GM12878 (cell line): ENCODE results near the gene SLC25A42. TPM values are rescaled to one million over a fixed set of nuclear protein-coding genes. Genes with fewer than 3 reads are reported as not detected.

Experiments used
- BACH1 ChIP-seq: fragments of 450-650 bp; IDR thresholded peaks from 2 replicates; pipeline ENCODE4 v1.6.1; 2017; ENCODE audit warnings: mild to moderate bottlenecking, borderline replicate concordance
- E2F4 ChIP-seq: IDR thresholded peaks from 2 replicates; pipeline ENCODE4 v1.6.1; 2012; ENCODE audit warnings: low read depth, low read length, improper control_type of control experiment
- FOS ChIP-seq: IDR thresholded peaks from 3 replicates; pipeline ENCODE4 v1.6.1; 2011; ENCODE audit warnings: borderline replicate concordance; ENCODE audit not compliant: insufficient read length; ENCODE audit errors: extremely low read depth
- PAX8 ChIP-seq: fragments of 450-650 bp; IDR thresholded peaks from 2 replicates; pipeline ENCODE4 v1.6.1; 2017; ENCODE audit warnings: mild to moderate bottlenecking, moderate library complexity
- ZBTB4 ChIP-seq: fragments of 450-650 bp; formaldehyde crosslinking; IDR thresholded peaks from 2 replicates; pipeline ENCODE4 v1.4.0; 2022; ENCODE audit warnings: mild to moderate bottlenecking, moderate library complexity
- polyA plus RNA-seq, 11 experiments: library from polyadenylated mRNA; depleted of rRNA in 4 of 11; unstranded in 6 of 11; stranded (reverse) in 5 of 11; fragments of >200 nt; fragmentation: Nextera tagmentation in 4 of 11; fragmentation: Illumina TruSeq in 1 of 11; extraction: Ambion mirVana in 4 of 11; extraction: Trizol in 1 of 11; gene quantifications; 1 replicate in 1 of 11; 2 replicates in 10 of 11; pipeline versions ENCODE4 v1.2.1 to v1.2.3, GENCODE V29; 2011 to 2016; ENCODE audit warnings: inconsistent platforms in 2 of 11, missing spikeins in 2 of 11, low read depth in 1 of 11
- total RNA-seq, 4 experiments: library from RNA; depleted of rRNA in 3 of 4; stranded (reverse); fragments of >200 nt in 3 of 4; fragmentation: Illumina TruSeq in 1 of 4; extraction: Trizol in 1 of 4; gene quantifications; 2 replicates each; pipeline versions ENCODE4 v1.2.1 to v1.2.3, GENCODE V29; 2013 to 2021
- TF ChIP-seq, protein P1 (sequence below): fragments of 450-650 bp; IDR thresholded peaks from 2 replicates; pipeline ENCODE4 v1.6.1; 2017; ENCODE audit warnings: mild to moderate bottlenecking

SLC25A42 gene
- total and polyA plus RNA-seq, 10 of the 15 experiments (the other 5 are each of a cell fraction or from before 2014, with no cell fraction given): 0.24 to 19.2 (median 9.6) TPM

- no peak for TF ChIP-seq ZBTB4
- TF ChIP-seq BACH1: no peak
- TF ChIP-seq PAX8: no peak
- TF ChIP-seq, protein P1, sequence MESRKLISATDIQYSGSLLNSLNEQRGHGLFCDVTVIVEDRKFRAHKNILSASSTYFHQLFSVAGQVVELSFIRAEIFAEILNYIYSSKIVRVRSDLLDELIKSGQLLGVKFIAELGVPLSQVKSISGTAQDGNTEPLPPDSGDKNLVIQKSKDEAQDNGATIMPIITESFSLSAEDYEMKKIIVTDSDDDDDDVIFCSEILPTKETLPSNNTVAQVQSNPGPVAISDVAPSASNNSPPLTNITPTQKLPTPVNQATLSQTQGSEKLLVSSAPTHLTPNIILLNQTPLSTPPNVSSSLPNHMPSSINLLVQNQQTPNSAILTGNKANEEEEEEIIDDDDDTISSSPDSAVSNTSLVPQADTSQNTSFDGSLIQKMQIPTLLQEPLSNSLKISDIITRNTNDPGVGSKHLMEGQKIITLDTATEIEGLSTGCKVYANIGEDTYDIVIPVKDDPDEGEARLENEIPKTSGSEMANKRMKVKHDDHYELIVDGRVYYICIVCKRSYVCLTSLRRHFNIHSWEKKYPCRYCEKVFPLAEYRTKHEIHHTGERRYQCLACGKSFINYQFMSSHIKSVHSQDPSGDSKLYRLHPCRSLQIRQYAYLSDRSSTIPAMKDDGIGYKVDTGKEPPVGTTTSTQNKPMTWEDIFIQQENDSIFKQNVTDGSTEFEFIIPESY: no peak
- TF ChIP-seq FOS: no peak
- TF ChIP-seq E2F4: no peak
Observed at GRCh38 chr19:19159534-19159933, 95.7 kb downstream of the SLC25A42 start (continued).
